ENCODE measurements around the gene MYOZ2. TPM values are rescaled to one million over a fixed set of nuclear protein-coding genes. Genes with fewer than 3 reads are reported as not detected.

Gene MYOZ2
- total RNA-seq, 1 donor: 0.36 TPM

DNA sequence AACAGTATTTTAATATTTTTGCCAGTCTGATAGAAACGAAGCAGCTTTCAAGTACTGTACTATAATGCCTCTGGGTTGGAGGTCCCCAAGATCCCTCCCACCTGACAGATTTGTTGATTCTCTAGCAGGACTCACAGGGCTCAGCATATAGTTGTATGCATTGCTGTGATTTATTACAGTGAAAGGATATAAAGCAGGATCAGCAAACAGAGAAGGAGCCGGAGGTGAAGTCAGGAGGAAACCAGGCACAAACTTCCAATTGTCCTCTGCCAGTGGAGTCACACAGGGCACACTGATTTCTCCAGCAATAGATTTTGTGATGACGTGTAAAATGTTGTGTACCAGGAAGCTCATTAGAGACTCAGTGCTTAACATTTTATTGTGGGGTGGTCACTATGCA is 95.9 kb downstream of the MYOZ2 start:
- TF ChIP-seq, protein P1, sequence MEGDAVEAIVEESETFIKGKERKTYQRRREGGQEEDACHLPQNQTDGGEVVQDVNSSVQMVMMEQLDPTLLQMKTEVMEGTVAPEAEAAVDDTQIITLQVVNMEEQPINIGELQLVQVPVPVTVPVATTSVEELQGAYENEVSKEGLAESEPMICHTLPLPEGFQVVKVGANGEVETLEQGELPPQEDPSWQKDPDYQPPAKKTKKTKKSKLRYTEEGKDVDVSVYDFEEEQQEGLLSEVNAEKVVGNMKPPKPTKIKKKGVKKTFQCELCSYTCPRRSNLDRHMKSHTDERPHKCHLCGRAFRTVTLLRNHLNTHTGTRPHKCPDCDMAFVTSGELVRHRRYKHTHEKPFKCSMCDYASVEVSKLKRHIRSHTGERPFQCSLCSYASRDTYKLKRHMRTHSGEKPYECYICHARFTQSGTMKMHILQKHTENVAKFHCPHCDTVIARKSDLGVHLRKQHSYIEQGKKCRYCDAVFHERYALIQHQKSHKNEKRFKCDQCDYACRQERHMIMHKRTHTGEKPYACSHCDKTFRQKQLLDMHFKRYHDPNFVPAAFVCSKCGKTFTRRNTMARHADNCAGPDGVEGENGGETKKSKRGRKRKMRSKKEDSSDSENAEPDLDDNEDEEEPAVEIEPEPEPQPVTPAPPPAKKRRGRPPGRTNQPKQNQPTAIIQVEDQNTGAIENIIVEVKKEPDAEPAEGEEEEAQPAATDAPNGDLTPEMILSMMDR (IDR thresholded peaks at IDR 0.05; ENCODE audit: insufficient read depth, low read length): no peak
- no peak for DNase-seq (ENCODE audit: low read depth)
- no peak overlapping the region for H3K4me3 ChIP-seq (ENCODE audit: low read depth, low read length)

DNA sequence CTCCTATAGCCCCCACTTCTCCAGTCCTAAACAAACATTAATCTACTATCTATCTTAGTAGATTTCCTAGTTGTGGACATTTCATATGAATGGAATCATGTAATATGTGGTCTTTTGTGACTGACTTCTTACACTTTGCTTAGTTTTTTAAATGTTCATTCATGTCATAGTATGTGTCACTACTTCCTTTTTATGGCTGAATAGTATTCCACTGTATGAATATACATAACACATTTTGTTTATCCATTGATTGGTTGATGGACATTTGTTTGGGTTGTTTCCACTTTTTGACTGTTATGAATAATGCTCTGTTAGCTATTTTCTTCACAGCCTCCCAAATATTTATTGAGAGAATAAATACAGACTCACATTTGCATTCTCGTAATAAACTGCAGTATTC is 96.7 kb downstream of the MYOZ2 start:
- TF ChIP-seq, protein P1 (IDR thresholded peaks at IDR 0.05; ENCODE audit: insufficient read depth, low read length): no peak
- DNase-seq (ENCODE audit: low read depth): no peak
- no peak overlapping the region for H3K4me3 ChIP-seq (ENCODE audit: low read depth, low read length)

DNA sequence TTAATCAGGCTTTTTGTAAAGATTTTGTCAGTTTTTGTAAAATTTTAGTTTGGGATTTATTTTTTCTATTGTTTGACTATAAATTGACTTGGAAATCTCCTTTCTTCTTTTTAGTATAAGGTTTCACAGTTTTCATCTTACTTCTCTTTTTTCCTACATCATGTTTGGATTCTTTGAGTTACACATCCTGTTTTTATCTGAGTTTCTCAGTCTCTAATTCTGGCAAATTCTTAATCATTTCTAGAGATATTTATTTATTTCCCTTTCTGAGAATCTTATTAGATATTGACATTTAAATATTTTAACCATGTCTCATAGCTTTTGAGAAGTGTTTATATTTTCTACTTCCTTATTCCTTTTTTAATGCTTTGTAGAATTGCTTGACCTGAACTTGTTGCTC is 97.6 kb downstream of the MYOZ2 start:
- TF ChIP-seq, protein P1 (IDR thresholded peaks at IDR 0.05; ENCODE audit: insufficient read depth, low read length): no peak
- no peak overlapping the region for H3K4me3 ChIP-seq (ENCODE audit: low read depth, low read length)
- no peak for DNase-seq (ENCODE audit: low read depth)

DNA sequence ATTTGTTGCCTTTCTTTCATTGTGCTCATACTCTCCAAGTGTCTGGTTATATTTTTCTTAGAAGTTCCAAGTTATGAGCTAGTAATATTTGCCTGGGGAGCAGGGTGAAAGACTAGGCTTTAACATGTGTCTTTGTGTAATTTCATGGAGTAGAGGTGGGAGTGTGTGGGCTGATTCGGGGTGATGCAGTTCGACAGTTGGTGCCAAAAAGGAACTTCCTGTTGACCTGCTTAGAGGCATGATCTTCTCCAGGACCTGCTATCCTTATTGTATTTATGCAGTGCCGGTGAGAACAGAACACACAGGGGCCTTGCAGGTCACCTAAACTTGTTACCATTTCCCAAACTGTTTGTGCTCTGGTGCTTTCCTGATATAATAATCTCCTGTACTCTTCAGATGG is 98.1 kb downstream of the MYOZ2 start:
- no peak for DNase-seq (ENCODE audit: low read depth)
- no peak overlapping the region for H3K4me3 ChIP-seq (ENCODE audit: low read depth, low read length)
- TF ChIP-seq, protein P1 (IDR thresholded peaks at IDR 0.05; ENCODE audit: insufficient read depth, low read length): no peak

DNA sequence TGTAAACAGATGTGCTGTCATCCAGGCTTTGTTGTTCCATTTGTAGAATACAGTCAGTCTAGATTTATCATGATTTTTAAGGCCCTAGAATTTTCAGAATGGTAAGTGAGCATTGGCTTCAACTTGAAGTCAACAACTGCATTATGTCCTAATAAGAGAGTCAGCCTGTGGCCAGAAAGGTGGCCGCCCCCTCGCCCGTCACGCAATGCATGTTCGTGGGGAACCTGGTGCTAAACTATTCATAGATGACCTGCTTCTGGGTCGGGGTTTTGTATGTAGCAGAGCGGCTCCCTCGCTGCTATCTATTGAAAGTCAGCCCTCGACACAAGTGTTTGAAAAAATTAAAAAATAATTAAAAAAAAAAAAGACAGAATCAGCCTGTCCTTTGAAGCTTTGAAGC is 101.6 kb downstream of the MYOZ2 start:
- TF ChIP-seq, protein P1 (IDR thresholded peaks at IDR 0.05; ENCODE audit: insufficient read depth, low read length): no peak
- no peak for DNase-seq (ENCODE audit: low read depth)
- no peak overlapping the region for H3K4me3 ChIP-seq (ENCODE audit: low read depth, low read length)

Other genes starting within 250 kb of the MYOZ2 start
- 3.4 and 28.3 TPM in 2 replicates for gene SYNPO2, start 247.0 kb upstream of the MYOZ2 start, total RNA-seq (ENCODE audit: low replicate concordance)
- 69.2 and 209 TPM in 2 replicates for gene USP53, start 76.9 kb downstream of the MYOZ2 start, total RNA-seq (ENCODE audit: low replicate concordance)
- not detected in 2 replicates for gene FABP2, start 186.3 kb downstream of the MYOZ2 start, total RNA-seq (ENCODE audit: low replicate concordance)